GM12878 (cell line): ENCODE measurements around the gene FMN2. TPM values are rescaled to one million over a fixed set of nuclear protein-coding genes. Genes with fewer than 3 reads are reported as not detected.

Experiments
- ATAC-seq: fragments of 200-7000 bp; cut with Tn5 transposase; 3 replicates; pipeline ENCODE4 v1.9.1; 2020; ENCODE audit warnings: mild to moderate bottlenecking, moderate library complexity
- BruUV-seq: library from RNA; stranded (reverse); fragments of 400-500 nt; replicated peaks from 2 replicates; lab custom pipeline; 2021; lab: Mats Ljungman, UMichigan
- CTCF ChIA-PET: fragments of 300-600 bp; sonication (Branson Sonifier 250); formaldehyde crosslinking; extraction: SDS; loops from one replicate; lab custom pipeline; 2021; ENCODE audit warnings: inconsistent platforms; lab: Yijun Ruan, JAX
- POLR2A ChIA-PET: fragments of 350-600 bp; formaldehyde crosslinking; extraction: SDS; loops from one replicate; lab custom pipeline; 2021; ENCODE audit warnings: inconsistent platforms; lab: Charles Lee
- RAD21 ChIA-PET: fragments of 300-600 bp; sonication (Branson Sonifier 250); formaldehyde crosslinking; loops from one replicate; lab custom pipeline; 2023; ENCODE audit warnings: antibody characterized with exemption; ENCODE audit not compliant: unreplicated experiment; lab: Charles Lee
- SMC1A ChIA-PET: fragments of 300-600 bp; sonication (Branson Sonifier 250); formaldehyde crosslinking; loops from one replicate; lab custom pipeline; 2023; ENCODE audit not compliant: unreplicated experiment, uncharacterized antibody; lab: Charles Lee
- DNase-seq: peaks from one replicate; pipeline ENCODE4 v3.0.0-alpha.2; 2011; ENCODE audit warnings: low read depth, low spot score
- FAIRE-seq: peaks from 3 replicates; lab custom pipeline; 2011; peaks lifted over from hg19 to GRCh38; lab: Jason Lieb, UNC
- H2AFZ ChIP-seq: 2 replicates; pipeline ENCODE4 v1.6.0; 2011; ENCODE audit warnings: low read depth, low read length, control low read depth; ENCODE audit not compliant: control insufficient read depth
- H3K27ac ChIP-seq: 2 replicates; pipeline ENCODE4 v1.5.1; 2011; ENCODE audit warnings: control low read depth; ENCODE audit not compliant: control insufficient read depth, insufficient read depth
- H3K27me3 ChIP-seq, 2 experiments: replicated peaks in 1 of 2; 2 replicates each; pipeline versions ENCODE4 v1.6.0 to v1.6.1; 2011; ENCODE audit warnings: low read length in 1 of 2; ENCODE audit not compliant: control insufficient read depth in 2 of 2, insufficient read depth in 2 of 2
- H3K36me3 ChIP-seq, 2 experiments: 2 replicates each; pipeline ENCODE4 v1.5.1; 2011; ENCODE audit warnings: low read length in 1 of 2; ENCODE audit not compliant: control insufficient read depth in 2 of 2, insufficient read depth in 2 of 2
- H3K4me1 ChIP-seq: 2 replicates; pipeline ENCODE4 v1.6.1; 2011; ENCODE audit warnings: mild to moderate bottlenecking, low read length, moderate library complexity, mixed read lengths; ENCODE audit not compliant: control insufficient read depth, insufficient read depth
- H3K4me2 ChIP-seq: 2 replicates; pipeline ENCODE4 v1.6.0; 2011; ENCODE audit warnings: control low read depth; ENCODE audit not compliant: control insufficient read depth, insufficient read depth
- H3K4me3 ChIP-seq: fragments of 200-600 bp; sonication (generic); 2 replicates; pipeline ENCODE4 v1.5.1; 2016
- H3K79me2 ChIP-seq: 2 replicates; pipeline ENCODE4 v1.6.0; 2011; ENCODE audit warnings: low read length; ENCODE audit not compliant: control insufficient read depth, insufficient read depth
- H3K9ac ChIP-seq: 2 replicates; pipeline ENCODE4 v1.8.0; 2011; ENCODE audit warnings: low read length, control low read depth, mixed read lengths; ENCODE audit not compliant: control insufficient read depth, insufficient read depth
- H3K9me3 ChIP-seq: replicated peaks from 3 replicates; pipeline ENCODE4 v1.5.1; 2011; ENCODE audit warnings: mild to moderate bottlenecking, low read length; ENCODE audit not compliant: control insufficient read depth, insufficient read depth
- H4K20me1 ChIP-seq: 2 replicates; pipeline ENCODE4 v1.6.0; 2011; ENCODE audit not compliant: control insufficient read depth, insufficient read depth
- ATF7 ChIP-seq: fragments of 450-650 bp; IDR thresholded peaks from 2 replicates; pipeline ENCODE4 v1.6.1; 2016; ENCODE audit warnings: low read depth, mild to moderate bottlenecking
- BCL11A ChIP-seq: IDR thresholded peaks from 2 replicates; pipeline ENCODE4 v1.6.1; 2011; ENCODE audit warnings: low read depth, low read length
- CHD4 ChIP-seq: fragments of 200-600 bp; sonication (generic); IDR thresholded peaks from 2 replicates; pipeline ENCODE4 v1.6.1; 2016; ENCODE audit warnings: mild to moderate bottlenecking
- ESRRA ChIP-seq: IDR thresholded peaks from 2 replicates; pipeline ENCODE4 v1.6.1; 2012; ENCODE audit warnings: mild to moderate bottlenecking, low read length, improper control_type of control experiment
- MAX ChIP-seq: IDR thresholded peaks from 2 replicates; pipeline ENCODE4 v1.6.1; 2012; ENCODE audit warnings: low read depth, low read length, improper control_type of control experiment
- NR2F1 ChIP-seq: fragments of 450-650 bp; conservative IDR thresholded peaks from 2 replicates; pipeline ENCODE4 v1.6.1; 2017; ENCODE audit warnings: mild to moderate bottlenecking
- RELA ChIP-seq: fragments of 450-650 bp; IDR thresholded peaks from 2 replicates; pipeline ENCODE4 v1.8.0; 2014; ENCODE audit warnings: borderline replicate concordance; ENCODE audit not compliant: partially characterized antibody
- REST ChIP-seq: IDR thresholded peaks from 2 replicates; pipeline ENCODE4 v1.6.1; 2012; ENCODE audit warnings: mild to moderate bottlenecking, low read depth, low read length
- SMAD5 ChIP-seq: IDR thresholded peaks from 2 replicates; pipeline ENCODE4 v1.6.1; 2016; ENCODE audit warnings: antibody characterized with exemption, low read depth
- TARDBP ChIP-seq: IDR thresholded peaks from 2 replicates; pipeline ENCODE4 v1.6.1; 2016; ENCODE audit warnings: borderline replicate concordance
- YY1 ChIP-seq: IDR thresholded peaks from 2 replicates; pipeline ENCODE4 v1.6.1; 2011; ENCODE audit warnings: low read depth, mild to moderate bottlenecking, low read length
- ZBED1 ChIP-seq: IDR thresholded peaks from 2 replicates; pipeline ENCODE4 v1.6.1; 2016; ENCODE audit warnings: borderline replicate concordance
- ZNF207 ChIP-seq: fragments of 450-650 bp; IDR thresholded peaks from 2 replicates; pipeline ENCODE4 v1.6.1; 2014; ENCODE audit warnings: antibody characterized with exemption, mild to moderate bottlenecking, borderline replicate concordance
- WGBS: methylation state at CpG from one replicate; pipeline ENCODE4 v1.1.6; 2016; ENCODE audit warnings: low lambda C conversion rate; ENCODE audit not compliant: insufficient replicate concordance, insufficient coverage; ENCODE audit errors: missing lambda C conversion rate; 5-methylcytosine and 5-hydroxymethylcytosine counted together
- in situ Hi-C: fragments of 300-500 bp; cut with MboI; formaldehyde crosslinking; loops from 9 replicates; pipeline ENCODE4 v1.14.3; 2018; ENCODE audit warnings: mixed read lengths
- intact Hi-C: fragments of 100-400 bp; cut with micrococcal nuclease; formaldehyde crosslinking; loops from one replicate; pipeline ENCODE4 v1.14.2; 2022; ENCODE audit not compliant: unreplicated experiment
- polyA plus RNA-seq, 11 experiments: library from polyadenylated mRNA; depleted of rRNA in 4 of 11; unstranded in 6 of 11; stranded (reverse) in 5 of 11; fragments of >200 nt; fragmentation: Nextera tagmentation in 4 of 11; fragmentation: Illumina TruSeq in 1 of 11; extraction: Ambion mirVana in 4 of 11; extraction: Trizol in 1 of 11; gene quantifications; 1 replicate in 1 of 11; 2 replicates in 10 of 11; pipeline versions ENCODE4 v1.2.1 to v1.2.3, GENCODE V29; 2011 to 2016; ENCODE audit warnings: inconsistent platforms in 2 of 11, missing spikeins in 2 of 11, low read depth in 1 of 11
- total RNA-seq, 4 experiments: library from RNA; depleted of rRNA in 3 of 4; stranded (reverse); fragments of >200 nt in 3 of 4; fragmentation: Illumina TruSeq in 1 of 4; extraction: Trizol in 1 of 4; gene quantifications; 2 replicates each; pipeline versions ENCODE4 v1.2.1 to v1.2.3, GENCODE V29; 2013 to 2021

Gene FMN2
- total and polyA plus RNA-seq, 10 of the 15 experiments (the other 5 are each of a cell fraction or from before 2014, with no cell fraction given) = 0.60 TPM; not detected in 9

- WGBS = 44% methylated on average over 1 of the region's 1 CpG
- POLR2A ChIA-PET = no interaction called here
Measured at GRCh38 chr1:240084337-240084736, 7.3 kb upstream of the FMN2 start.

GRCh38 chr1:240084749-240085148, 6.9 kb upstream of the FMN2 start:
- DNase-seq (no peak), ATAC-seq (no peak), FAIRE-seq (no peak)
- TF ChIP-seq REST = no peak
- no peak for TF ChIP-seq YY1
- Histone ChIP-seq H3K9ac (no peak overlapping the region), H3K36me3 (no peaks in the 10 kb centered on the region), H3K79me2 (no peaks in the 10 kb centered on the region), H3K27ac (no peak overlapping the region), H3K27me3 (no peaks in the 10 kb centered on the region), H3K9me3 (no peaks in the 10 kb centered on the region), H3K4me2 (no peak overlapping the region), H3K4me3 (no peak overlapping the region), H4K20me1 (no peaks in the 10 kb centered on the region), H3K4me1 (no peaks in the 10 kb centered on the region), H2AFZ (no peak overlapping the region)
- ChIA-PET RAD21 (no interaction called here), CTCF (no interaction called here), POLR2A (no interaction called here), SMC1A (no interaction called here)
- intact Hi-C loops = no loop called here
- BruUV-seq = no TSS peak
- 33% methylated on average over 8 of the region's 8 CpGs for WGBS
- in situ Hi-C loops = no loop called here

More at GRCh38 chr1:240084337-240084736, 7.3 kb upstream of the FMN2 start:
- Histone ChIP-seq H3K9me3 (no peaks in the 10 kb centered on the region), H2AFZ (no peak overlapping the region), H3K9ac (no peak overlapping the region), H3K27ac (no peak overlapping the region), H3K79me2 (no peaks in the 10 kb centered on the region), H3K36me3 (no peaks in the 10 kb centered on the region), H3K4me1 (no peaks in the 10 kb centered on the region), H3K4me3 (no peak overlapping the region), H3K27me3 (no peaks in the 10 kb centered on the region), H3K4me2 (no peak overlapping the region), H4K20me1 (no peaks in the 10 kb centered on the region)
- ATAC-seq (no peak), DNase-seq (no peak), FAIRE-seq (no peak)
- no TSS peak for BruUV-seq
- ChIA-PET CTCF (no interaction called here), SMC1A (no interaction called here), RAD21 (no interaction called here)
- TF ChIP-seq YY1 = no peak
- no peak for TF ChIP-seq BCL11A
- TF ChIP-seq ESRRA = no peak
- no peak for TF ChIP-seq NR2F1
- TF ChIP-seq ATF7 = no peak
- no peak for TF ChIP-seq SMAD5
- no peak for TF ChIP-seq RELA
- TF ChIP-seq MAX = no peak
- TF ChIP-seq CHD4 = no peak
- TF ChIP-seq ZBED1 = no peak
- TF ChIP-seq TARDBP = no peak
- no peak for TF ChIP-seq ZNF207
- in situ Hi-C loops = no loop called here
- intact Hi-C loops = no loop called here
